Measurements from ENCODE around the gene MGRN1. TPM values are rescaled to one million over a fixed set of nuclear protein-coding genes. Genes with fewer than 3 reads are reported as not detected.

Gene MGRN1
- total RNA-seq, 4 donors from 2014 or later: 15.8 to 25.6 (median 22.0) TPM

- H3K4me3 ChIP-seq: peak overlapping the region; percentile 69 to 86 (median 82)
- peaks cover 18 to 57% (median 24%) of the 10 kb centered on the region in 3 donors for H3K4me1 ChIP-seq
- no peak for TF ChIP-seq CTCF (IDR thresholded peaks at IDR 0.05)
- TF ChIP-seq POLR2A (IDR thresholded peaks at IDR 0.05): no peak
- WGBS, 2 donors: 0 to 58% methylated on average over 1 to 8 of the region's 26 CpGs
- intact Hi-C loops (cut with DNase I): loop anchor here (10.0 kb wide), 1 partner anchor 260 kb away; the partner anchor contains the start of gene SEC14L5
- no peaks in the 10 kb centered on the region for H3K9me3 ChIP-seq
- H3K36me3 ChIP-seq: peaks cover 14 to 62% (median 23%) of the 10 kb centered on the region in 3 donors
- H3K27me3 ChIP-seq: no peaks in the 10 kb centered on the region
- peak overlapping the region; percentile 84 to 96 (median 92) for H3K27ac ChIP-seq
- DNase-seq: no peak
These were observed 70.2 kb downstream of the MGRN1 start for GRCh38 chr16:4694642-4695451.

- 17 to 61% methylated on average over 4 to 8 of the region's 12 CpGs for WGBS, 2 donors
- Histone ChIP-seq H3K4me3 (no peak overlapping the region), H3K4me1 (peaks cover 18 to 53% (median 21%) of the 10 kb centered on the region in 3 donors), H3K27ac (peak overlapping the region in 3 of 4 donors; percentile 40 to 96 (median 93)), H3K36me3 (peaks cover 22 to 62% (median 23%) of the 10 kb centered on the region in 3 donors), H3K27me3 (no peaks in the 10 kb centered on the region), H3K9me3 (no peaks in the 10 kb centered on the region)
- TF ChIP-seq POLR2A (IDR thresholded peaks at IDR 0.05): no peak
- no peak for DNase-seq
- intact Hi-C loops (cut with DNase I): loop anchor here (10.0 kb wide), 1 partner anchor 259 kb away; the partner anchor contains the start of gene SEC14L5
These were observed 71.0 kb downstream of the MGRN1 start for GRCh38 chr16:4695473-4696171.

GRCh38 chr16:4696172-4696904 lies 71.7 kb downstream of the MGRN1 start:
- H3K27ac ChIP-seq: peak overlapping the region in 3 of 4 donors; percentile 26 to 96 (median 40)
- no peak overlapping the region for H3K4me3 ChIP-seq
- WGBS, 2 donors: 61% methylated on average over 12 of the region's 19 CpGs; no CpG with 5 or more reads in 1 of the 2 donors
- TF ChIP-seq CTCF (IDR thresholded peaks at IDR 0.05) (no peak), POLR2A (IDR thresholded peaks at IDR 0.05) (no peak)
- no peaks in the 10 kb centered on the region for H3K27me3 ChIP-seq
- H3K36me3 ChIP-seq: peaks cover 23 to 66% (median 25%) of the 10 kb centered on the region in 3 donors
- peaks cover 18 to 55% (median 21%) of the 10 kb centered on the region in 3 donors for H3K4me1 ChIP-seq
- H3K9me3 ChIP-seq: no peaks in the 10 kb centered on the region
- no peak for DNase-seq
- intact Hi-C loops (cut with DNase I): loop anchor here (10.0 kb wide), 1 partner anchor 258 kb away; the partner anchor contains the start of gene SEC14L5

- WGBS, 2 donors: 60 to 78% methylated on average over 3 to 6 of the region's 33 CpGs
- TF ChIP-seq POLR2A (IDR thresholded peaks at IDR 0.05) (no peak), CTCF (IDR thresholded peaks at IDR 0.05) (no peak)
- DNase-seq: no peak
- H3K36me3 ChIP-seq: peaks cover 23 to 74% (median 27%) of the 10 kb centered on the region in 3 donors
- H3K4me3 ChIP-seq: no peak overlapping the region
- H3K4me1 ChIP-seq: peaks cover 18 to 61% (median 18%) of the 10 kb centered on the region in 3 donors
- H3K9me3 ChIP-seq: no peaks in the 10 kb centered on the region
- intact Hi-C loops (cut with DNase I): loop anchor here (10.0 kb wide), 1 partner anchor 258 kb away; the partner anchor contains the start of gene SEC14L5
- H3K27ac ChIP-seq: peak overlapping the region in 1 of 4 donors; percentile 26
- no peaks in the 10 kb centered on the region for H3K27me3 ChIP-seq
These were observed 72.5 kb downstream of the MGRN1 start for GRCh38 chr16:4696905-4697847.
